Astrocyte (in vitro differentiated cells and primary cell): Measurements from ENCODE around the gene SFT2D1. TPM values are rescaled to one million over a fixed set of nuclear protein-coding genes. Genes with fewer than 3 reads are reported as not detected.
A peak's percentile ranks its signal among the peaks of the same experiment; 100 is the strongest.

Source experiments
- DNase-seq: peaks from one replicate; pipeline ENCODE4 v3.0.0-alpha.2; 2010; ENCODE audit warnings: low read depth
- FAIRE-seq: peaks from 2 replicates; lab custom pipeline; 2011; peaks lifted over from hg19 to GRCh38; lab: Jason Lieb, UNC
- H2AFZ ChIP-seq: 2 replicates; pipeline ENCODE4 v1.6.0; 2012; ENCODE audit warnings: low read depth, low read length, inconsistent platforms
- H3K27ac ChIP-seq: 2 replicates; pipeline ENCODE4 v1.5.1; 2011; ENCODE audit warnings: low read depth, low read length, inconsistent platforms
- H3K27me3 ChIP-seq: 2 replicates; pipeline ENCODE4 v1.6.0; 2011; ENCODE audit warnings: low read length, inconsistent platforms; ENCODE audit not compliant: insufficient read depth
- H3K36me3 ChIP-seq: 2 replicates; pipeline ENCODE4 v1.5.1; 2011; ENCODE audit warnings: low read length, inconsistent platforms; ENCODE audit not compliant: insufficient read depth
- H3K4me1 ChIP-seq: 2 replicates; pipeline ENCODE4 v1.5.1; 2011; ENCODE audit warnings: low read length, inconsistent platforms; ENCODE audit not compliant: insufficient read depth
- H3K4me2 ChIP-seq: 2 replicates; pipeline ENCODE4 v1.6.0; 2012; ENCODE audit warnings: low read length, inconsistent platforms
- H3K4me3 ChIP-seq: 2 replicates; pipeline ENCODE4 v1.5.1; 2011; ENCODE audit warnings: low read depth, mild to moderate bottlenecking, low read length, inconsistent platforms; ENCODE audit not compliant: insufficient read depth
- H3K79me2 ChIP-seq: 2 replicates; pipeline ENCODE4 v1.6.0; 2012; ENCODE audit warnings: mild to moderate bottlenecking, low read length, inconsistent platforms; ENCODE audit not compliant: insufficient read depth
- H3K9ac ChIP-seq: 2 replicates; pipeline ENCODE4 v1.6.0; 2012; ENCODE audit warnings: mild to moderate bottlenecking, low read length, inconsistent platforms
- H3K9me3 ChIP-seq: 2 replicates; pipeline ENCODE4 v1.5.1; 2012; ENCODE audit warnings: low read depth, mild to moderate bottlenecking, low read length, inconsistent platforms; ENCODE audit not compliant: insufficient read depth
- H4K20me1 ChIP-seq: 2 replicates; pipeline ENCODE4 v1.6.0; 2012; ENCODE audit warnings: low read length, inconsistent platforms; ENCODE audit not compliant: insufficient read depth
- H3K27ac Mint-ChIP-seq: one replicate; pipeline ENCODE4 v1.8.0; 2021; ENCODE audit warnings: mild to moderate bottlenecking, mixed read lengths; ENCODE audit not compliant: unreplicated experiment
- H3K27me3 Mint-ChIP-seq: one replicate; pipeline ENCODE4 v1.8.0; 2021; ENCODE audit warnings: low read depth, mixed read lengths; ENCODE audit not compliant: unreplicated experiment
- H3K36me3 Mint-ChIP-seq: one replicate; pipeline ENCODE4 v1.8.0; 2021; ENCODE audit warnings: low read depth, mixed read lengths; ENCODE audit not compliant: unreplicated experiment
- H3K4me1 Mint-ChIP-seq: one replicate; pipeline ENCODE4 v1.8.0; 2021; ENCODE audit warnings: low read depth, mixed read lengths; ENCODE audit not compliant: unreplicated experiment
- H3K4me3 Mint-ChIP-seq: one replicate; pipeline ENCODE4 v1.8.0; 2021; ENCODE audit warnings: mild to moderate bottlenecking, moderate library complexity, mixed read lengths; ENCODE audit not compliant: unreplicated experiment
- H3K9me3 Mint-ChIP-seq: one replicate; pipeline ENCODE4 v1.8.0; 2021; ENCODE audit warnings: mild to moderate bottlenecking, mixed read lengths; ENCODE audit not compliant: unreplicated experiment
- CTCF ChIP-seq: IDR thresholded peaks from 2 replicates; pipeline ENCODE4 v1.5.1; 2011; ENCODE audit warnings: low read depth, mild to moderate bottlenecking, inconsistent platforms, low read length, moderate library complexity; ENCODE audit not compliant: insufficient read depth
- EZH2 ChIP-seq: IDR thresholded peaks from 2 replicates; pipeline ENCODE4 v1.6.1; 2012; ENCODE audit warnings: mild to moderate bottlenecking, low read length, inconsistent platforms; ENCODE audit not compliant: insufficient read depth
- total RNA-seq: library from RNA; stranded (reverse); gene quantifications from 2 replicates; pipeline ENCODE4 v1.2.1, GENCODE V29; 2021

SFT2D1 gene
- total RNA-seq, 1 donor from 2014 or later: 63.9 TPM

- Mint-ChIP-seq H3K27ac (peak within 1 kb of the TSS; percentile 86), H3K27me3 (peaks cover 5% of the 10 kb centered on the region), H3K4me1 (peaks cover 1% of the 10 kb centered on the region), H3K36me3 (peaks cover 1% of the 10 kb centered on the region), H3K9me3 (no peaks in the 10 kb centered on the region), H3K4me3 (peak within 1 kb of the TSS; percentile 93)
- no peaks in the 10 kb centered on the region for H3K27me3 ChIP-seq
- no peaks in the 10 kb centered on the region for H4K20me1 ChIP-seq
- H2AFZ ChIP-seq: peak within 1 kb of the TSS; percentile 94
- peak within 1 kb of the TSS; percentile 100 for H3K4me2 ChIP-seq
- H3K4me1 ChIP-seq: no peaks in the 10 kb centered on the region
- no peak for FAIRE-seq
- DNase-seq: peak; percentile 91
- no peaks in the 10 kb centered on the region for H3K36me3 ChIP-seq
- peak within 1 kb of the TSS; percentile 86 for H3K27ac ChIP-seq
- H3K79me2 ChIP-seq: peaks cover 6% of the 10 kb centered on the region
- H3K4me3 ChIP-seq: peak within 1 kb of the TSS; percentile 97
- no peaks in the 10 kb centered on the region for H3K9me3 ChIP-seq
- H3K9ac ChIP-seq: peak within 1 kb of the TSS; percentile 87
- TF ChIP-seq CTCF: no peak
- no peak for TF ChIP-seq EZH2
Measured at GRCh38 chr6:166382933-166383801, 40.8 kb upstream of the SFT2D1 start, which contains the start of gene MPC1. TSS of gene MPC1 (minus strand) at chr6:166382940. CDS start at chr6:166382876, 64 bp downstream.

- TF ChIP-seq CTCF: no peak
- no peak for TF ChIP-seq EZH2
- FAIRE-seq (no peak), DNase-seq (no peak)
- Histone ChIP-seq H3K4me1 (no peaks in the 10 kb centered on the region), H3K9me3 (no peaks in the 10 kb centered on the region), H2AFZ (peak overlapping the region; percentile 94), H3K4me3 (peak overlapping the region; percentile 97), H3K27me3 (no peaks in the 10 kb centered on the region), H4K20me1 (no peaks in the 10 kb centered on the region), H3K4me2 (peak overlapping the region; percentile 100), H3K27ac (peak overlapping the region; percentile 3), H3K9ac (peak overlapping the region; percentile 87), H3K36me3 (no peaks in the 10 kb centered on the region), H3K79me2 (peaks cover 6% of the 10 kb centered on the region)
- H3K36me3 Mint-ChIP-seq: peaks cover 1% of the 10 kb centered on the region
- no peak overlapping the region for H3K27ac Mint-ChIP-seq
- H3K4me1 Mint-ChIP-seq: peaks cover 1% of the 10 kb centered on the region
- H3K9me3 Mint-ChIP-seq: no peaks in the 10 kb centered on the region
- no peaks in the 10 kb centered on the region for H3K27me3 Mint-ChIP-seq
- peak overlapping the region; percentile 93 for H3K4me3 Mint-ChIP-seq
Measured at GRCh38 chr6:166382500-166382932, 40.2 kb upstream of the SFT2D1 start.
